ENCODE data around the gene ZNF680.
"Not testable (repeated sequence)": the region's sequence is repeated elsewhere in the genome, so short reads cannot be mapped to it uniquely, and the experiment has no call there.

Gene ZNF680

DNA sequence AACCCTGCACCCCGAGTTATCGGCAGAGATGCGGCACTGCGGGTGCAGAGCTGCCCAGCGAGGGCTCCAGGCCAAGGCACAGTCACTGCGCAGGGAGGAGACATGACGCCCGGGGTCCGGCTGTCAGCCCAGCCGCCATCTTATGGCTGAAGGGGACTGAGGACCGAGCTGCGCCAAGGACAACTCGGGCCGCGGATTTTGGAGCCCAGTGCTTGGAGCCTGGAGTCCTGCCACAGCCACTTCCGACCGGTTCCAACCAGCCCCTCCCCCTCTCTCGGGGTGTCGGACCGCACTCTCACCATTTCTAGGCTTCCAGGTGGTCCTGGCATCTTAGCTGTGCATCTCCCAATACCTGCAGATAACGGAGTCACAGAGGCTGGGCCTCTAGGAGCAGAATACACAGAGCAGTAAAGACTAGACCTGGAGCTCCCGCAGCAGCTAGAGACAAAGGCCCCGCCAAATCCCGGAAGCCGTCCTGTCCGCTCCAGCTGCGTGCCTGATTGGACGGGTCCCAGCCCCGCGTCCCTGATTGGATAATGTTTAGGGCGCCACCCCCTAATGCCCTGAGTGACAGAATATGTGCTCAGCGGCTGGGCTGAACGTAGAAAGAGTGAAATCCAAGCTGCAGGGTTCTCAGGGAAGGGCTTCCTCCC lies at the start of gene ZNF680:
TSS of gene ZNF680 (minus strand) at position 446 of the 653 bp plus-strand sequence. CDS start at position 329, 117 bp downstream.
- peak; percentile 93 for DNase-seq

DNA sequence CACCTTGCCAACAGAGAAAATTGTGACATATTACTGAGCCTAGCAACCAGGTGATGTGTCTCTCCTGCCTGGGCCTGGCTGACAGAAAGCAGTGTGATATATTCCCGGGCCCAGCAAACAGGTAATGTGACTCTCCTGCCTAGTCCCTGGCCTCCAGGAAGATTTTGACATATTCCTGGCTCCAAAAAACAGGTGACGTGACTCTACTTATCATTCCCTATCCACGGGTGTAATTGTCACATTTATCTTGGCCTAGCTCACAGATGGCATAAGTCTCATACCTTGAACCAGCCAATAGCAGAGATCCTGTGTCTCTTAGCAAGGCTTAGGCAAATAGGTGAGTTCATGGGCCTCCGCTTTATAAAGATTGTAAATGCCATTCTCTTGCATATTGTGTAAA lies 49.6 kb upstream of the ZNF680 start:
- no peak for DNase-seq

DNA sequence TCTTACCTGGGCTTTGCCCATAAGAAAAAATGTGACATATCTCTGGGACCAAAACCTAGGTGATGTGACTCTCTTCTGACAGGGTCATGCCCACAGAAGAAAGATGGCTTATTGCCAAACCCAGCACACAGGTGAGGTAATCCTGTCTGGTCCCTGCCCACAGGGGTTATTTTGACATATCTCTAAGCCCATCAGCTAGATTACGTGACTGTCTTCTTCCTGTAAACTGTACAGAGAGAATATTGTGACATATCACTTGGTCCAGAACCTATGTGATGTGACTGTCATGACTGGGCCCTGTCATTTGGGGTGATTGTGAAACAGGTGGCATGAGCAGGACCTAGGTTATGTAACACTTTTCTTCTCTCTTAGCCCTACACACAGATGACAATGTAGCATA lies 48.8 kb upstream of the ZNF680 start:
- DNase-seq: no peak

DNA sequence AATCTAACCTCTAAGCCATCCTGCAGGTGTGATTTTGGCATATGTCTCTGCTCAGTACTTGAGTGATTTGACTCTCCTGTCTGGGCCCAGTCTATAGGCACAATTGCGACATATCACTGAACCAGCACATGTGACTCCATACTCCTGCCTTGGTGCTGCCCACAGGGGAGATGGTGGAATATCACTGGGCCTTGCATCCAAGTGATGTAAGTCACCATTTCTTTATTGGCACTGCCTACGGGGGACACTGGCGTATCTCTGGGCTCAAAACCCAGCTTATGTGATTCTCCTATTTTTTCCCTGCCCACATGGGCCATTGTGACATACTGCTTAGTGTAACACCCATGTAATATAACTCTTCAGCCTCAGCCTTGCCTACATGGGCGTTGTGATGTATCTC lies 48.1 kb upstream of the ZNF680 start:
- no peak for DNase-seq

DNA sequence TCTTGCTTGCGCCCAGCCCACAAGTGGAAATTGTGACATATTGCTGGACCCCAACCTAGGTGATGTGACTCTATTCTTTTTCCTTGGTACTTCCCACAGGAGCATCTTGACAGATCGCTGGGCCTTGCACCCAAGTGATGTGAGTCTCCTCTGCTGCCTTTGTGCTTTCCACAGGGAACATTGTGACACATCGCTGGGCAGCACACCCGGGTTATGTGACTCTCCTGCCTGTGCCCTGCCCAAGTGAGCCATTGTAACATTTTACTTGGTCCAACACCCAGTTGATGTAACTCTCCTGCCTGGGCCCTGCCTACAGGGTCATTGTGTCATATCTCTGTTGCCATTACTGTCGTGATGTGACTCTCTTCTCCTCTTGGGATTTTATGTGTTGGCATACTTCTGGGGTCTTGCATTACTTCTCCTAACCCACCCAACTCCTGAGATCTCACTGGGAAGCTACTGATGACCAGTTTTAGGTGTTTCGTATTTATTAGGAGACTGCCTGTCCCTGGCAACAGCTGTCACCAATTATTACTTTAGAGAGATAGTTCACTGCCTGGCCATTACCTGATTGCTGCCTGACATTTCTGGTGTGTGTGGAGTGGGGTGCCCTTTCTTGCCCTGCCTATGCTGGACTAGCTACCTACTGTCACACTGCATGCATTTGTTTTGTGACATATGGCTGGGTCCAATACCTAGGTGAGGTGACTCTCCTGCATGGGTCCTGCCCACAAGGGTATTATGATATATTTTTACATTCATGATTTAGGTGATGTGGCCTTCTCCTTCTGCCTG lies 45.4 kb upstream of the ZNF680 start:
- DNase-seq: no peak

DNA sequence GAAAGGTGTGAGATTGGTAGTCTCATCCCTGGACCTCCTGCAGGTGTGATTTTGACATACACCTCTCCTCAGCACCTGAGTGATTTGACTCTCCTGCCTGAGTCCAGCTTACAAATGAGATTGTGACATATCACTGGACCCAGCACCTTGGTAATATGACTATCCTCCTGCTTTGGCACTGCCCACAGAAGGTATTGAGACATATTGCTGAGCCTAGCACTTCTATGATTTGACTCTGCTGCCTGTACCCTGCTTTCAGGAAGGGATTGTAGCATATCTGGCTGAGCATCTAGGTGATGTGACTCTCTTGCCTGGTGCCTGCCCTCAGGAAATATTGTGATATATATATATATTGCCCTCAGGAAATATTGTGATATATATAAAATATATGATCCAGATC lies 43.5 kb upstream of the ZNF680 start:
- DNase-seq: no peak

DNA sequence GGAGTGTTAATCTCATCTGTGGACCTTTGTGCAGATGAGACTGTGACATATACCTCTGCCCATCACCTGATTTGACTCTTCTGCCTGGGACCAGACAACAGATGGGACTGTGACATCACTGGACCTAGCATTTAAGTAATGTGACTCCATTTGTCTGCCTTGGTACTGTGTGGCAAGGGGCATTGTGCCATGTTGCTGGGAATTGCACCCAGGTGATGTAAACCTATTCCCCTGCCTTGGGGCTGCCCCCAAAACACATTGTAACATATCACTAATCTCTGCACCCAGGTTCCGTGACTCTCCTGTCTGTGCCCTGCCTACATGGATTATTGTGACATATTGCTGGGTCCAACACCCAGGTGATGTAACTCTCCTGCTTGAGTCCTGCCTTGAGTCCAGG lies 40.4 kb upstream of the ZNF680 start:
- DNase-seq: no peak

DNA sequence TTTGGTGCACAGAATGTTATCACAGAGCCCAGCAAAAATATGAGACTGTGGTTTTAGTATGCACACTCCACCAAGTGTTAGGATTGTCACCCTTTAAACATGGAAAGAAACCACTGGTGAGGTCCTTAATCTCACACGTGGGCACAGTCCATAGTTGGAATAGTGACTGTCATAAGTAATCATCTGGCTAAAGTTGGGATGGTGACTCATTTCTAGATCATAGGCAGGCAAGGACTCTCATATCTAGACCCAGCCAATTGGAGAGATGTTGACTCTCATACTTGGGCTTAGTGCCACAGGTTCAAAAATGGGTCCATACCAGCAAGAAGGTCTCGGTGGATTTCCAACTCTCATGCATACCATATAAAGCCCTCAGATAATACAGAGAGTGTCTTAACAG lies 39.6 kb upstream of the ZNF680 start:
- no peak for DNase-seq

DNA sequence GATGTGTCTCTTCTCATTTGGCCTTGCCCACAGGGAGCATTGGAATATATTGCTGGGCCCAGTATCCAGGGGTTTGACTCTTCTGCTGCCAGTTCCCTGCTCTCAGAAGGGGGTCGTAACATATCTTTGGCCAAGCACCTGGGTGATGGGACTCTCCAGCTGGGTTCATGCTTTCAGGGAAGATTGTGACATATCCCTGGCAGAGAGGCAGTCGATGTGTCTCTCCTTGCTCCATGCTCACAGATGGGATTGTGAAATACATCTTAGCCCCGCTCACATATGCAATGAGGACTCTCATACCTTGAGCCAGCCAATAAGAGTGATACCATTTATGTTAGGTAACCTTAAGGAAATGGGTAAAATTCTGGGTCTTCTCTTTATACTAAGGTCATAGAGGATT lies 39.2 kb upstream of the ZNF680 start:
- no peak for DNase-seq

DNA sequence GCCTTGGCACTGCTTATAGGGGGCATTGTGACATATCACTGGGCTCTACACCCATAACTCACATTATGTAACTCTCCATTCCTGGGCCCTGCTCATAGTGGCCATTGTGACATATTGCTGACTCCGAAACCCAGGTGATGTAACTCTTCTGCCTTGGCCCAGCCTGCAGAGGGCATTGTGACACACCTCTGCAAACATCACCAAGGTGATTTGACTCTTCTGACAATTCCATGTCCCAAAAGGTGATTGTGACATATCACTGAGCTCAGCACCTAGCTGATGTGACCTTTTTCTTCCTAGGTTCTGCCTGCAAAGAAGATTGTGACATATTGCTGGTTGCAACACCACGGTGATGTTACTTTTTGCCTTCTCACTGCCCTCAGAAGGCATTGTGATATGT lies 36.5 kb upstream of the ZNF680 start:
- no peak for DNase-seq

DNA sequence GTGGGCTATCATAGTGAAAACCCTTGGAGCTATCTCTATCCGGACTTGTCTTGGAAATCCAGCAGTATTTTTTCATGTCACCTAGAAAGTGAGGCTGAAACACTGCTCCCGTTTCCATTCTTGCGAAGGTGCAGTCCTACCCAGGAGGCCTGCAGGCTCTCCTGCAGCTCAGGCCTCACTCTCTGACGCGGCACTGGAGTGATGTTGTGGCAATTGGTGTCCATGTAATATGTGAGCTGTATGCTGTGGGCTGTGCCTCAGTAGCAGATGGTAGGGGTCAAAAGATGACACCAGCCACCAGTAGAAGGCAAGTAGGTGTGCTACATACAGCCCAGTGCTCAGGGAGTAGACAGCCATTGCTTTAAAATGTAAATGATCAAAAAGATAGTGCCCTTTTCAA lies 28.1 kb upstream of the ZNF680 start:
- no peak for DNase-seq

DNA sequence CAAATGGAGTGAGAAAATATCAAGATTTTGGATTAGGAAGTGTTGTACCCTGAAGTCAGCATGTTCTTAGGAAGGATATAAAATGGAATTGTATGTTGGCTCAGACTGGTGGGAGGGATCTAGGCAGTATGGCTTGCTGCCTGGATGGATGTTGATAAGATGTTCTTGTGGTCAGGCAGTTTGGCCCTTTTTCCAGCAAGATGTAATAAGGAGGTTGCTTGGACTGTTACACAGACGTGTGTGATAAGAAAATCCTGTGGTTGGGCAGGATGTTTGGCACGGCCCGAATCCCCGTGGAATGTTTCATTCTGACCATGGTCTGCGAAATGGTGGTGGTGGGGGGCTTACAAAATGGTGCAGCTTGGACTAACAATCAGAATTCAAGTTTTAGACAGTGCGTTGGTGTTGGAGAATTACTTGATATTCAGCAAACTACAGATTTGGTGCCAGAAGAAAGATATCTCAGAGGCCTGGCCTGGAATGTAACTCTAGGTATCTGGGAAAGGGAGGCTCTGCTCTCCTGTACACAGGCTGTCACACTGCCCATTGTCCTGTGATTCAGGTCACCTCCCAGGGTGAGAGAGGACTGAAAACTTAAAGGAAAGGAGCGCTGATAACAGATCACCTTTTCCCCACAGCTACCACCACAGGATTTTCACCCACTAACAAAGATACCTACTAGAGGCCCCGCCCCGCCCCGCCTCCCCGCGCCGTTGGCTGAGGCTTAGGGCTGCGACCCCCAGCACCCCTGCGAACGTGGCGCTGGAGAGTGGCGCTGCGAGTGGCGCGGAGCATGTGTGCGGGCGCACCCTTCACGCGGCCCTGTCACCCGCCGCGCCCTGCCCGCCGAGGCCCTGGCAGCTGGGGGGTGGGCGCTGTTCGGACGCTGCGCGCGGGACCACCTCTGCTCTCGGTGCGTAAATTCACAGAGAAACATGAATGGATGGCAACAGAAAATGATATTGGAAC lies 19.3 kb upstream of the ZNF680 start:
- DNase-seq: no peak

DNA sequence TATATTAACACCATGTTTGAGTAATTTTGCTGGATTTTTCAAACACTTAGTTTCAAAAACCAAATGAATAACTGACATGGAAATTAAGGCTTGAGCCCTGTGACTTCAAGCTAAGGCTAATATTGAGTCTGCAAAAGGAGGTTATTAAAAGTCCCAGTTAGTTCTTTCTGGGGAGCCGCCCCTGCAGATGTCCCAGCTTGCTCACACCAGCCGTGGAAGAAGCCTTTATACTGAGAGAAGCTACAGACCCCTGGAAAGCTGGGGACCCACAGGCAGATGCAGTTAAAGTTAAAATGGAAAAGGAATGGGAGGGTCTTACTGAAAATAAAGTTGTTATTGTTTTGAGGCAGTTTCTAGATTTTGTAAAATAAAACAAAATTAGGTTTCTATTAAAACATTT lies 18.5 kb upstream of the ZNF680 start:
- no peak for DNase-seq

DNA sequence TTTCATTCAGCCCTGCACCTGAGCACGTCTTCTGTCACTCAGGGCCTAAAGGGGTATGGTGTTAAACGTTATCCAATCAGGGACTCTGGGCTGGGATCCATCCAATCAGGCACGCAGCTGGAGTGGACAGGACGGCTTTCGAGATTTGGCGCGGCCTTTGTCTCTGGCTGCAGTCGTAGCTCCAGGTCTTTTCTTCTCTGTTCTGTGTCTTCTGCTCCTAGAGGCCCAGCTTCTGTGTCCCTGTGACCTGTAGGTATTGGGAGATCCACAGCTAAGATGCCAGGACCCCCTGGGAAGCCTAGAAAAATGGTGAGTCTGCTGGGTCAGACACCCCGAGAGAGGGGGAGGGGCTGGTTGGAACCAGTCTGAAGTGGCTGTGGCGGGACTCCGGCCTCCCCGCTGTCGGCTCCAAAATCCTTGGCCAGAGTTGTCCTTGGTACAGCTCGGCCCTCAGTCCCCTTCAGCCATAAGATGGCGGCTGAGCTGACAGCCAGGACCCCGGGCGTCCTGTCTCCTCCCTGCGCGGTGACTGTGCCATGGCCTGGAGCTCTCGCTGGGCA lies 11.7 kb upstream of the ZNF680 start:
- DNase-seq: no peak

DNA sequence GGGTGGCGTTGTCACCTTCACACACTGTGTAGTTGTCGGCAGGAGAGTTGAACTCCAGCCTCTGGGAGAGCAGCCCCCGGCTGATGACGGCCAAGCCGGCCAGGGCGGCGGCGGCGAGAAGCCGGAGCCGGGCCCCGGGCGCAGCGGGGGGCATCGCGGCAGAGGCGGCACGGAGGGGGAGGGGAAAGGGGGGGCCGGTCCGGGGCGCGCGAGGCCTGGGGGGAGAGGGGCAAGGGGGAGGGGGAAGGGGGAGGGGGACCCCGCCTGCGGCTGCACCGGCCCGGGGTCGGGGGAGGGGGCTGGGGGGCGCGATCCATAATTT lies 7.4 kb upstream of the ZNF680 start:
- not testable (repeated sequence) for DNase-seq

DNA sequence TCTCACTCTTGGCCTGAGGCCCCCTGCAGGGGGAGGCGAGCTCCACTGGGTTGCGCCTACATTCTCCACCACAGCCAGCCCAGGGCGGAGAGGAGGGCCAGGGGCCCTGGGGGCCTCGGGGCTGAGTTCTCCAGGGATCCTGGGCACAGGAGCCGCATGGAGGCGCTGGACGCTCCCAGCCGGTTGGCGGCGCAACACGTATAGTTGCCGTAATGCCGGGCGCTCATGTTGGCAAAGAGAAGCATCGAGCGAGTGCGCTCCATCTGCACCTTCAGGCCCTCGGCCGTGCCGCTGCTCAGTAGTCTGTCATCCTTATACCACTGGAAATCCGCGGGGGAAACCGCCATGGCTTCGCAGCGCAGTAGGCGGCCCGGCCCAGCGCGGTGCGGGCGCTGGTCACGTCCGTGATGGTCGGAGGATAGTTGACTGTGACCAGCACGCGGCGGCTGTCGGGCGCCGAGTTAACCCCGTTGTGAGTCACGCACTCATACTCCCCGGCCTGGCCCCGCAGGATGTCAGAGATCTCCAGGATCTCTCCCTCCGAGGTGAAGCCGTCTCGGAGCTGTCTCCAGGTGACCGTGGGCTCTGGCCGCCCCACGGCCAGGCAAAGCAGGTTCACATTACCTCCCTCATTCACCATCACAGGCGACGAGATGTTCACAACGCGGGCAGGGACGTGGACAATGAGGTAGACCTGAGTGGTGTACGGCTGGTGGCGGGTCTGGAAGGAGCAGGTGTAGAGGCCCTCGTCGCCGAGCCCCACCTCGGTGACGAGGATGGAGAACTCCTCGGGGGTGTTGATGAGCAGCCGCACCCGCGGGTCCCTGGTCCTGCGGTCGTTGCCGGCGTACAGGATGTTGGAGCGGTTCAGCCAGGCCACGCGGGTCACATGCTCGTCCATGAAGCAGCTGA lies 6.8 kb upstream of the ZNF680 start:
- peak in 1 of 2 experiments; percentile 42 for DNase-seq

DNA sequence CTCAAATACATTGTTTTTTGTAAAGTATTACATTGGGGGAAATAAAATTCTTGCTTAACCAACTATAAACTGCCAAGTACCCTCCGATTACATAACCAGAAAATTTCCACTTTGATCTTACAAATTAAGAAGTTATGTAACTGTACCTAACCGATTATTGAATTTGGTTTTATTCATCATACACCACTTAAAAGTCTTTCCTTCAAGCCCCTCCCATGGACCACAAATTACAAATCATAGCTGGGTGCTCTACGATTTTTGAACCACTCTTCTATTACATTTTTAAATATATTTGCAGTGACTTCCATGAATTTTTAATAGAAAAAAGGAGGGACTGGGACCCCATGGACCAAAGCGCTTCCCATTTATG lies 630 bp downstream of the ZNF680 start:
- no peak for DNase-seq

DNA sequence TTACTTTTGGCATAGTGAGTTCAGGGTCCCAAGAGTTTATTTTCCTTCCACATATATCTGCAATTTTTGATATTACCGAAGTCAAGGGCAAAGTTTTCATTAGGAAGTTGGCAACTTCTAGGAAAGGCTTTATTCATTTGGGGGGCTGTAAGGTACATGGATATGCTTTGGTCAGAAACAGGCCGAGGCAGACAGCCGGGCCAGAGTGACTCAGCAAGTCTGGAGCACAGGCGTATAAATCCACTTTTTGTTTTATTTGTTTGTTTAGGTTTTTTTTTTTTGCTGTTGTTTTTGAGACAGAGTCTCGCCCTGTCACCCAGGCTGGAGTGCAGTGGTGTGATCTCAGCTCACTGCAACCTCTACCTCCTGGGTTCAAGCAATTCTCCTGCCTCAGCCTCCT lies 3.7 kb downstream of the ZNF680 start:
- no peak for DNase-seq

DNA sequence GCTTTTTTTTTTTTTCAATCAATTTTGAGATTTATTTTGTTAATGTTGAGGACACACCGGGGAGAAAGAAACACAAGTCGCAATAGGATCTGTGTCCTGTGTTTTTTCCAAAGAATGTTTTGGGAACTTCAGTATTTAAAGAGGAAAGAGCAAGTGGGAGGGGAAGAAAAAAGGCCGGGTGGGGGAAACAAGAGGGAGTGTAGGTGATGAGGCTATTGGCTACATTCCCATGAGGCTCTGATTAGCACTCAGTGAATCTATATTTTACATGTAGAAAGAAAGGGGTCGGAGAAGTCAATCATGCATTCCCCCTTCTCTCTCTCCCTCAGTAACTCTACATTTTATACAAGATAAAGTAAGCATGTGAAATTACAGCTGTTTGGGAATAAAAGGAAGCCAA lies 4.1 kb downstream of the ZNF680 start:
- DNase-seq: no peak

DNA sequence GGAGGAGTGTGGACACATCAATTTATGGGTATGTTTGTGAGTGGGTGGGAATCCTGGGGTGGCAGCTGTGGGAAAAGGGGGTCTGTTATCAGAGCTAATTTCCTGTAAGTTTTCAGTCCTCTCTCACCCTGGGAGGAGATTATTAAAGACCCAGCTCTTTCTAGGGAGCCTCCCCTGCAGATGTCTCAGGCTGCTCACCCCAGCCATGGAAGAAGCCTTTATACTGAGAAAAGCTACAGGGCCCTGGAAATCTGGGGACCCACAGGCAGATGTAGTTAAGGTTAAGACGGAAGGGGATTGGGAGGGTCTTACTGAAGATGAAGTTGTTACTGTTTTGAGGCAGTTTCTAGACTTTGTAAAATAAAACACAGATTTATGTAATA lies 4.6 kb downstream of the ZNF680 start:
- no peak for DNase-seq

DNA sequence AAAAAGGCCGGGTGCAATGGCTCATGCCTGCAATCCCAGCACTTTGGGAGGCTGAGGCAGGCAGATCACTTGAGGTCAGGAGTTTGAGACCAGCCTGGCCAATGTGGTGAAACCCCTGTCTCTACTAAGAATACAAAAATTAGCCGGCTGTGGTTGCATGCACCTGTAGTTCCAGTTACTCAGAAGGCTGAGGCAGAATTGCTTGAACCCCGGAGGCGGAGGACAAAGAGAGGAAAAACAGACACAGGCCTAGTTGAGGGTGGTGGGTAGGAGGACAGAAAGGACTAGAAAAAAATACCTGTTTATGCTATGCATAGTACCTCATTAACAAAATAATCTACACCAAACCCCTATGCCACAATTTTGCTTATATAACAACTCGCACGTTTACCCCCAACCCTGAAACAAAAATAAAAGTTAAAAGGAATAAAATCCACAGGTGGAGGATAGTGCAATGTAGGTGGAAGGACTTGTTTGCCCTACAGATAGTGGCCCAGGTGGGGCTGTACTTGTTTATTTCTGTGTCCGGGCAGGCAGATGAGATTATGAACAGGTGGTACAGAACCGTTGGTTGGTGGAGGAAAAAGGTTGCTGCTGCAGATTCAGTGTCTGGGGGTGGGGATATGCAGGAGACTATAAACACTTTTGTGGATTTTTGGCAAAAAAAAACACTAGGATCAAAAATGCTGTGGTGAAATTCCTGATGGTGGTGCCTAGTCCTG lies 5.1 kb downstream of the ZNF680 start:
- no peak for DNase-seq

DNA sequence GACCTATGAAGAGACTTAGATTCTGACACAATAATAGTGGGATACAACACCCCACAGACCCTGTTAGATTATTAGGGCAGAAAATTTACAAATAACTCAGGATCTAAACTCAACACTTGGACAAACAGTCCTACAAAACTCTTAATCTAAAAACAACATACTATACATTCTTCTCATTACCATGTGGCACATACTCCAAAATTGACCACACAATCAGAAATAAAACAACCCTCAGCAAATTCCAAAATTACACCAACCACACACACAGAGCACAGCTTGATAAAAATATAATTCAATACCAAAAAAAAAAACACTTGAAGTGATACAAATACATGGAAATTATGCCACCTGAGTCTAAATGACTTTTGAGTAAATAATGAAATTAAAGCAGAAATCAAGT lies 7.8 kb downstream of the ZNF680 start:
- no peak for DNase-seq
